HepG2 (cell line): ENCODE results near the gene IFRD1. TPM values are rescaled to one million over a fixed set of nuclear protein-coding genes. Genes with fewer than 3 reads are reported as not detected.

Experiments used
- ARID5B ChIP-seq: IDR thresholded peaks from 2 replicates; pipeline ENCODE4 v1.4.0; 2020; ENCODE audit warnings: mild to moderate bottlenecking, missing genetic modification reagents
- CEBPG ChIP-seq: IDR thresholded peaks from 2 replicates; pipeline ENCODE4 v1.6.1; 2016
- CSRNP2 ChIP-seq: sonication (generic); formaldehyde crosslinking; conservative IDR thresholded peaks from 2 replicates; pipeline ENCODE4 v1.8.0; 2022; ENCODE audit warnings: low read depth, missing genetic modification reagents
- FOXA3 ChIP-seq: IDR thresholded peaks from 2 replicates; pipeline ENCODE4 v1.6.1; 2016; ENCODE audit warnings: missing genetic modification reagents, missing compliant biosample characterization
- HDAC2 ChIP-seq: sonication (generic); formaldehyde crosslinking; IDR thresholded peaks from 2 replicates; pipeline ENCODE4 v1.4.0; 2020; ENCODE audit warnings: missing genetic modification reagents
- HMG20B ChIP-seq: conservative IDR thresholded peaks from 2 replicates; pipeline ENCODE4 v1.6.1; 2016; ENCODE audit warnings: missing genetic modification reagents, missing compliant biosample characterization
- KLF15 ChIP-seq: sonication (generic); formaldehyde crosslinking; IDR thresholded peaks from 2 replicates; pipeline ENCODE4 v1.8.1; 2023; ENCODE audit warnings: borderline replicate concordance, mild to moderate bottlenecking, inconsistent platforms, missing genetic modification reagents, mixed read lengths
- NFIB ChIP-seq: sonication (generic); formaldehyde crosslinking; IDR thresholded peaks from 2 replicates; pipeline ENCODE4 v1.9.0; 2021; ENCODE audit warnings: missing genetic modification reagents, mild to moderate bottlenecking, borderline replicate concordance
- SKI ChIP-seq: fragments of 450-650 bp; IDR thresholded peaks from one replicate; pipeline ENCODE4 v1.6.1; 2018; ENCODE audit warnings: mild to moderate bottlenecking; ENCODE audit not compliant: partially characterized antibody
- SOX6 ChIP-seq, 2 experiments: fragments of 450-650 bp in 1 of 2; sonication (generic) in 1 of 2; formaldehyde crosslinking in 1 of 2; IDR thresholded peaks; 2 replicates each; pipeline versions ENCODE4 v1.4.0 to v1.6.1; 2017 to 2020; ENCODE audit warnings: antibody characterized with exemption in 1 of 2, mild to moderate bottlenecking in 1 of 2, missing genetic modification reagents in 1 of 2
- ZBTB7B ChIP-seq: sonication (generic); formaldehyde crosslinking; IDR thresholded peaks from 2 replicates; pipeline ENCODE4 v1.4.0; 2020; ENCODE audit warnings: missing genetic modification reagents
- ZMYM4 ChIP-seq: sonication (generic); formaldehyde crosslinking; IDR thresholded peaks from 2 replicates; pipeline ENCODE4 v1.8.1; 2023; ENCODE audit warnings: mild to moderate bottlenecking, missing genetic modification reagents
- ZNF180 ChIP-seq: sonication (generic); formaldehyde crosslinking; IDR thresholded peaks from 2 replicates; pipeline ENCODE4 v1.4.0; 2020; ENCODE audit warnings: low read depth, missing genetic modification reagents, borderline replicate concordance
- ZNF609 ChIP-seq: sonication (generic); formaldehyde crosslinking; IDR thresholded peaks from 2 replicates; pipeline ENCODE4 v1.4.0; 2020; ENCODE audit warnings: mild to moderate bottlenecking, missing genetic modification reagents, borderline replicate concordance
- ZNF670 ChIP-seq: sonication (generic); formaldehyde crosslinking; IDR thresholded peaks from 2 replicates; pipeline ENCODE4 v1.8.0; 2022; ENCODE audit warnings: mild to moderate bottlenecking, missing genetic modification reagents, borderline replicate concordance
- ZNF766 ChIP-seq: sonication (generic); formaldehyde crosslinking; IDR thresholded peaks from 2 replicates; pipeline ENCODE4 v1.5.0; 2020; ENCODE audit warnings: missing genetic modification reagents, borderline replicate concordance
- ZUFSP ChIP-seq: sonication (generic); formaldehyde crosslinking; IDR thresholded peaks from 2 replicates; pipeline ENCODE4 v1.9.0; 2021; ENCODE audit warnings: missing genetic modification reagents, mild to moderate bottlenecking, borderline replicate concordance
- polyA plus RNA-seq, 8 experiments: library from polyadenylated mRNA; depleted of rRNA in 3 of 8; stranded (reverse) in 7 of 8; unstranded in 1 of 8; fragments of >200 nt; fragmentation: Illumina TruSeq in 4 of 8; extraction: Trizol in 4 of 8; gene quantifications; 2 replicates each; pipeline versions ENCODE4 v1.2.1 to v1.2.3, GENCODE V29; 2011 to 2016; ENCODE audit warnings: low read depth in 4 of 8, missing spikeins in 1 of 8, mixed read lengths in 1 of 8; ENCODE audit not compliant: insufficient read depth in 1 of 8
- total RNA-seq, 5 experiments: library from RNA; depleted of rRNA; stranded (reverse); fragments of >200 nt; fragmentation: Illumina TruSeq; extraction: Trizol; gene quantifications; 2 replicates each; pipeline ENCODE4 v1.2.3, GENCODE V29; 2016; ENCODE audit warnings: low read depth in 1 of 5

Gene IFRD1
- total and polyA plus RNA-seq, 2 of the 13 experiments (the other 11 are each of a cell fraction or from before 2014, with no cell fraction given) = 50.9 to 55.5 TPM

- peak; percentile 58 for TF ChIP-seq ARID5B (CRISPR knock-in tag)
- TF ChIP-seq HMG20B (CRISPR knock-in tag) = no peak
- TF ChIP-seq ZNF766 = no peak
- TF ChIP-seq ZUFSP (CRISPR knock-in tag) = no peak
- no peak for TF ChIP-seq ZNF180
- peak; percentile 50 for TF ChIP-seq SKI
- 0 out of 2 replicates have a peak, but pooled peaks have one; percentile 29 for TF ChIP-seq CEBPG
- no peak for TF ChIP-seq KLF15 (CRISPR knock-in tag)
- TF ChIP-seq ZNF609 = no peak
- TF ChIP-seq ZBTB7B = no peak
- no peak for TF ChIP-seq SOX6 (IDR thresholded peaks at IDR 0.05)
- TF ChIP-seq SOX6 (CRISPR knock-in tag; IDR thresholded peaks at IDR 0.05) = peak; percentile 84
- TF ChIP-seq HDAC2 (CRISPR knock-in tag) = no peak
- TF ChIP-seq ZNF670 (CRISPR knock-in tag) = no peak
- TF ChIP-seq FOXA3 = peak; percentile 47; the same call in 1 of the 2 replicates
- TF ChIP-seq NFIB = no peak
- TF ChIP-seq ZMYM4 (CRISPR knock-in tag) = 0 out of 2 replicates have a peak, but pooled peaks have one; percentile 32
- no peak for TF ChIP-seq CSRNP2 (CRISPR knock-in tag)
These were observed 29.9 kb upstream of the IFRD1 start (continued) for GRCh38 chr7:112420236-112420861.
